ENCODE data around the gene UPF1.

Gene UPF1

GRCh38 chr19:18867199-18867598 lies 35.4 kb downstream of the UPF1 start:
- ATAC-seq (replicated peaks; ENCODE audit: extremely low read depth, poor library complexity, severe bottlenecking), result no peak
- no peak overlapping the region for H3K27ac Mint-ChIP-seq (ENCODE audit: low read depth)
- DNase-seq (ENCODE audit: low spot score in 2 of 2), result no peak
- no peak overlapping the region for H3K4me3 Mint-ChIP-seq
- peaks cover 41% of the 10 kb centered on the region for H3K36me3 Mint-ChIP-seq (ENCODE audit: insufficient read depth)
- H3K27me3 Mint-ChIP-seq, result no peaks in the 10 kb centered on the region
- H3K9me3 Mint-ChIP-seq, result no peaks in the 10 kb centered on the region
- peaks cover 12% of the 10 kb centered on the region for H3K4me1 Mint-ChIP-seq

GRCh38 chr19:18867751-18868150 lies 36.0 kb downstream of the UPF1 start:
- Mint-ChIP-seq H3K4me3 (peak overlapping the region; percentile 18), H3K36me3 (ENCODE audit: insufficient read depth) (peaks cover 37% of the 10 kb centered on the region), H3K4me1 (peaks cover 12% of the 10 kb centered on the region), H3K27me3 (no peaks in the 10 kb centered on the region), H3K27ac (ENCODE audit: low read depth) (no peak overlapping the region), H3K9me3 (no peaks in the 10 kb centered on the region)
- no peak for ATAC-seq (replicated peaks; ENCODE audit: extremely low read depth, poor library complexity, severe bottlenecking)
- DNase-seq (ENCODE audit: low spot score in 2 of 2), result no peak

GRCh38 chr19:18868380-18869022 lies 36.7 kb downstream of the UPF1 start:
- peak overlapping the region; percentile 18 for H3K4me3 Mint-ChIP-seq
- H3K27me3 Mint-ChIP-seq, result no peaks in the 10 kb centered on the region
- H3K4me1 Mint-ChIP-seq, result peaks cover 12% of the 10 kb centered on the region
- H3K9me3 Mint-ChIP-seq, result no peaks in the 10 kb centered on the region
- peaks cover 35% of the 10 kb centered on the region for H3K36me3 Mint-ChIP-seq (ENCODE audit: insufficient read depth)
- DNase-seq (ENCODE audit: low spot score in 2 of 2) (no peak), ATAC-seq (replicated peaks; ENCODE audit: extremely low read depth, poor library complexity, severe bottlenecking) (no peak)
- H3K27ac Mint-ChIP-seq (ENCODE audit: low read depth), result no peak overlapping the region

DNA sequence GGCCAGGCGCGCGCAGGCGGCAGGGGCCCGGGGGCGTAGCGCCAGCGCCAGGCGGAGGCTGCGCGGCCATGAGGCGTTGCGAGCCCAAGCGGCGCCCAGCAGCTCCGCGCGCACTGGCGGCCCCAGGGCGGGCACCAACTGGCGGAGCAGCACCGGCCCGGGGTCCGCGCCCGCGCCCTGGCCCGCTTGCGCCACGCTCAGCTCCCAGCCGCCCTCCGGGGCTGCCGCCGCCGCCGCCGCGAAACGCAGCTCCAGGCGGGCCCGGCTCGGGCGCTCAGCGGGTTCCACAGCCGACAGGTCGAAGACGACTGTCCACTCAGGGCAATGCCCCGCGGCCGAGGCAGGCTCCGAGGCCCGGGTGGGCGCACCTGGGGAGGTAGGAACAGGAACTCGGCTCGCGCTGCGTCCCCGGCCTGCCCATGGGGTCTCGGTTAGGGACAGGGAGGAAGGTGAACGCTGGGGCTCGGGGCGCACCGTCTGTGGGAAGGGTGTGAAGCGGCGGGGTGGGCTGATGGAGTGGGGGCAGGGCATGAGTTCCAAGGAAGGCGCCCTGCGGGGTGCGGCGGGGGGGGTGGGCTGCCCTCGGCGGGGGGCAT lies 37.4 kb downstream of the UPF1 start:
- DNase-seq (ENCODE audit: low spot score in 2 of 2) (no peak), ATAC-seq (replicated peaks; ENCODE audit: extremely low read depth, poor library complexity, severe bottlenecking) (no peak)
- H3K27me3 Mint-ChIP-seq, result no peaks in the 10 kb centered on the region
- H3K36me3 Mint-ChIP-seq (ENCODE audit: insufficient read depth), result peaks cover 31% of the 10 kb centered on the region
- H3K4me1 Mint-ChIP-seq, result peaks cover 12% of the 10 kb centered on the region
- H3K9me3 Mint-ChIP-seq, result no peaks in the 10 kb centered on the region
- H3K4me3 Mint-ChIP-seq, result no peak overlapping the region
- H3K27ac Mint-ChIP-seq (ENCODE audit: low read depth), result no peak overlapping the region

GRCh38 chr19:18869781-18870530 lies 38.2 kb downstream of the UPF1 start:
- Mint-ChIP-seq H3K4me3 (no peak overlapping the region), H3K27me3 (no peaks in the 10 kb centered on the region), H3K4me1 (peaks cover 12% of the 10 kb centered on the region), H3K27ac (ENCODE audit: low read depth) (no peak overlapping the region), H3K36me3 (ENCODE audit: insufficient read depth) (peaks cover 23% of the 10 kb centered on the region), H3K9me3 (no peaks in the 10 kb centered on the region)
- no peak for DNase-seq (ENCODE audit: low spot score in 2 of 2)
- ATAC-seq (replicated peaks; ENCODE audit: extremely low read depth, poor library complexity, severe bottlenecking), result no peak

DNA sequence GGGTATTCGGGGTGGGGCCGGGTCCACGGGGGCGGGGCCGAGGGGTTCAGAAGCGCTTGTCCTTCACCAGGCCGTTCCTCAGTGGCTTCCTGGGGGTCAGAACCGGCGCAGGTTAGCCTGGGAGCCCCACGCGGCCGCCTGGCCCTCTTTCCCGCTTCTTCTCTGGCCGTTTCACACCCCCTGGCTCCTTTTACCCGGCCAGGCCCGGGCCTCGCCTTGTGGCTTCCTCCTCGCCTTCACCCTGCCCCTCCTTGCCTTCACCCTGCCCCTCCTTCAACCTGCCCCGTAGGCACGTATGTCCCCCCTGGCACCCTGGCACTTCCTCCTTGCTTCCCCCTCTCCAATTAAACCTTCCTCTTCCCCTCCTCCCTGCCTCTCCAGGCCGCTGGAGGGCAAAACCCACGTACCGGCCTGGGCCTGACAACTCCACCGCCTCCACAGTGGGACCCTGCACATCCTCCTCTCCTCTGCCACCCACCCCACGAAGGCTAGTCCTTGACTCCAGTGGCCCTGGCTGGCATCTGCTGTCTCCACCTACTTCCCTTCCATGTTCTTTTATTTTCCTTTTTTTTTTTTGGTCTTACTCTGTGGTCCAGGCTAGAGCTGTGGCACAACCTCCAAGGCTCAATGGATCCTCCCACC lies 38.9 kb downstream of the UPF1 start:
- DNase-seq (ENCODE audit: low spot score in 2 of 2), result no peak
- Mint-ChIP-seq H3K4me1 (peaks cover 12% of the 10 kb centered on the region), H3K27me3 (no peaks in the 10 kb centered on the region), H3K27ac (ENCODE audit: low read depth) (peak overlapping the region; percentile 59), H3K36me3 (ENCODE audit: insufficient read depth) (peaks cover 21% of the 10 kb centered on the region), H3K9me3 (no peaks in the 10 kb centered on the region), H3K4me3 (peak overlapping the region; percentile 16)
- no peak for ATAC-seq (replicated peaks; ENCODE audit: extremely low read depth, poor library complexity, severe bottlenecking)

DNA sequence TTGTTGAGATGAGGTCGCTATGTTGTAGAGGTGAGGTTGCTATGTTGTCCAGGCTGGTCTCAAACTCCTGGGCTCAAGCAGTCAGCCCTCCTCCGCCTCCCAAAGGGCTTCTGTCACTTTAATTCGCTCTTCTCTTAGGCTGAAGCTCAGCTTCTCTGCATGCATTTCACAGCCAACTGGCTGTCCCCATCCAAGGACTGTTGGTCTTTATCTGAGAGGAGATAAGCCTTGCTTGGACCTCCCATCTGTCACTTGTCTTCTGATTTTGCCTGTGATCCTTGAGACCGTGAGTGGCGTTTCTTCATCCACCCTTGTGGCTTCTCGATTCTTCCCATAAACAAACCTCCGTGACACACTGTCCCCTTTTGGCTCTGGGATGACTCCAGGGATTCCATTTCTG lies 39.8 kb downstream of the UPF1 start:
- ATAC-seq (replicated peaks; ENCODE audit: extremely low read depth, poor library complexity, severe bottlenecking) (no peak), DNase-seq (ENCODE audit: low spot score in 2 of 2) (no peak)
- peaks cover 12% of the 10 kb centered on the region for H3K4me1 Mint-ChIP-seq
- H3K27me3 Mint-ChIP-seq, result no peaks in the 10 kb centered on the region
- no peak overlapping the region for H3K4me3 Mint-ChIP-seq
- no peak overlapping the region for H3K27ac Mint-ChIP-seq (ENCODE audit: low read depth)
- H3K9me3 Mint-ChIP-seq, result no peaks in the 10 kb centered on the region
- peaks cover 13% of the 10 kb centered on the region for H3K36me3 Mint-ChIP-seq (ENCODE audit: insufficient read depth)

GRCh38 chr19:18875726-18876125 lies 44.0 kb downstream of the UPF1 start:
- H3K27me3 Mint-ChIP-seq, result no peaks in the 10 kb centered on the region
- ATAC-seq (replicated peaks; ENCODE audit: extremely low read depth, poor library complexity, severe bottlenecking), result no peak
- peaks cover 1% of the 10 kb centered on the region for H3K36me3 Mint-ChIP-seq (ENCODE audit: insufficient read depth)
- H3K9me3 Mint-ChIP-seq, result no peaks in the 10 kb centered on the region
- no peak overlapping the region for H3K4me3 Mint-ChIP-seq
- no peak overlapping the region for H3K27ac Mint-ChIP-seq (ENCODE audit: low read depth)
- peaks cover 10% of the 10 kb centered on the region for H3K4me1 Mint-ChIP-seq
- DNase-seq (ENCODE audit: low spot score in 2 of 2), result no peak

GRCh38 chr19:18876865-18877264 lies 45.1 kb downstream of the UPF1 start:
- no peak overlapping the region for H3K27ac Mint-ChIP-seq (ENCODE audit: low read depth)
- DNase-seq (ENCODE audit: low spot score in 2 of 2), result no peak
- no peak for ATAC-seq (replicated peaks; ENCODE audit: extremely low read depth, poor library complexity, severe bottlenecking)
- peaks cover under 1% of the 10 kb centered on the region for H3K4me1 Mint-ChIP-seq
- no peaks in the 10 kb centered on the region for H3K27me3 Mint-ChIP-seq
- H3K4me3 Mint-ChIP-seq, result no peak overlapping the region
- H3K9me3 Mint-ChIP-seq, result no peaks in the 10 kb centered on the region
- peaks cover 1% of the 10 kb centered on the region for H3K36me3 Mint-ChIP-seq (ENCODE audit: insufficient read depth)

GRCh38 chr19:18878058-18878797 lies 46.5 kb downstream of the UPF1 start:
- Mint-ChIP-seq H3K4me3 (no peak overlapping the region), H3K9me3 (no peaks in the 10 kb centered on the region), H3K36me3 (ENCODE audit: insufficient read depth) (no peaks in the 10 kb centered on the region), H3K27me3 (no peaks in the 10 kb centered on the region), H3K4me1 (peaks cover 2% of the 10 kb centered on the region), H3K27ac (ENCODE audit: low read depth) (no peak overlapping the region)
- ATAC-seq (replicated peaks; ENCODE audit: extremely low read depth, poor library complexity, severe bottlenecking) (no peak), DNase-seq (ENCODE audit: low spot score in 2 of 2) (no peak)

DNA sequence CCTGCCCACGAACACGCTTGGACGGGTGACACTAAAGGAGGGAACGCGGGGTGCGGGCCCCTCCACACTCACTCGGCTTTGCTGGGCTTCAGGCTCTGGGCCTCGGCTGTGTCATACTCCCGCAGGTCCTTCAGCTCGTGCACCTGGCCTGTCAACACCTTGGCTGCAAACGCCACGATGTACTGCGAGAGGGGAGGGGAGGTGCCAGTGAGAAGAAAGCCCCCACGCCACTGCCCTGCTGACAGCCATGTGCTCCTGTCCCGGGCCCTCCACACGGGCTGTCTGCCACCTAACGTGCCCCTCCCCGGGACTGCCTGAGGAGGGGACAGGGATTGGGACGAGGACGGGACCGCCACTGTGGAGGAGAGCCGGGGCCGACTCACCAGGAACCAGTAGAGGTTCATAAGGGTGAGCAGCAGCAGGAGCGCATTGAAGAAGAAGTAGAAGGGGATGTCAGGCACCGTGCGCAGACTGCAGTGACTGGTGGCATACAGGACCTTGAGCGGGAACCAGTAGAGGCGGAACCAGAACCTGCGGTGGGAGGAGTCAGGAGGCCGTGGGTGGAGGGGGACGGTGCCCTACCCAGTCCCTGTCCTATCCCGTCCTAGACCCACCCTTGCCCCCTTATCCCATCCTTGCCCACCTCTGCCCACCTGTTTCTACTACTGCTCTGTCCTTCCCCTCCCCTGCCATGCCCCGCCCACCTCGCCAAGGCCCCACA lies 47.3 kb downstream of the UPF1 start:
- Mint-ChIP-seq H3K4me3 (no peak overlapping the region), H3K27ac (ENCODE audit: low read depth) (no peak overlapping the region), H3K4me1 (peaks cover 10% of the 10 kb centered on the region), H3K27me3 (no peaks in the 10 kb centered on the region), H3K36me3 (ENCODE audit: insufficient read depth) (no peaks in the 10 kb centered on the region), H3K9me3 (no peaks in the 10 kb centered on the region)
- no peak for DNase-seq (ENCODE audit: low spot score in 2 of 2)
- no peak for ATAC-seq (replicated peaks; ENCODE audit: extremely low read depth, poor library complexity, severe bottlenecking)

Measured in central memory CD8-positive, alpha-beta T cell (primary cell).